ENCODE data around the gene MUC6.

MUC6 gene

GRCh38 chr11:1037506-1038055, 1.1 kb upstream of the MUC6 start:
- no peak for TF ChIP-seq PRDM2 (tag by site-specific recombination; IDR thresholded peaks at IDR 0.05; ENCODE audit: borderline replicate concordance)
- no peak for TF ChIP-seq ZNF16 (tag by site-specific recombination; IDR thresholded peaks at IDR 0.05; ENCODE audit: low read depth)
- no peak for TF ChIP-seq BCL11A (tag by site-specific recombination; IDR thresholded peaks at IDR 0.05; ENCODE audit: low read depth)
- no peak for TF ChIP-seq ZNF621 (tag by site-specific recombination; IDR thresholded peaks at IDR 0.05)
- Histone ChIP-seq H3K4me3 (ENCODE audit: low read depth, low read length) (no peak overlapping the region), H3K9me3 (ENCODE audit: control insufficient read depth, insufficient read depth, low read depth, low read length) (no peaks in the 10 kb centered on the region), H3K27ac (ENCODE audit: extremely low read depth, low read depth, low read length) (no peak overlapping the region), H3K4me1 (ENCODE audit: control insufficient read depth, insufficient read depth, low read length) (no peaks in the 10 kb centered on the region), H3K36me3 (ENCODE audit: control insufficient read depth in 2 of 2, insufficient read depth in 1 of 2, low read length in 2 of 2) (no peaks in the 10 kb centered on the region)
- ChIA-PET POLR2A (no interaction called here), CTCF (interaction anchor here (2.3 kb wide), 1 partner anchor 14 kb away, joined by 6 read pairs; no protein-coding TSS in a partner anchor)

GRCh38 chr11:1036931-1037330, 413 bp upstream of the MUC6 start:
- Histone ChIP-seq H3K4me3 (ENCODE audit: low read depth, low read length) (no peak overlapping the region), H3K36me3 (ENCODE audit: control insufficient read depth in 2 of 2, insufficient read depth in 1 of 2, low read length in 2 of 2) (no peaks in the 10 kb centered on the region), H3K9me3 (ENCODE audit: control insufficient read depth, insufficient read depth, low read depth, low read length) (no peaks in the 10 kb centered on the region), H3K27ac (ENCODE audit: extremely low read depth, low read depth, low read length) (no peak overlapping the region), H3K4me1 (ENCODE audit: control insufficient read depth, insufficient read depth, low read length) (no peaks in the 10 kb centered on the region)
- ChIA-PET POLR2A (no interaction called here), CTCF (interaction anchor here (2.3 kb wide), 1 partner anchor 15 kb away, joined by 6 read pairs; no protein-coding TSS in a partner anchor)
- TF ChIP-seq OSR2 (tag by site-specific recombination; IDR thresholded peaks at IDR 0.05) (no peak), ZNF692 (tag by site-specific recombination; IDR thresholded peaks at IDR 0.05) (no peak)

GRCh38 chr11:1035577-1036283, 788 bp downstream of the MUC6 start:
- H3K4me1 ChIP-seq (ENCODE audit: control insufficient read depth, insufficient read depth, low read length), result no peaks in the 10 kb centered on the region
- H3K27ac ChIP-seq (ENCODE audit: extremely low read depth, low read depth, low read length), result no peak overlapping the region
- ChIA-PET POLR2A (no interaction called here), CTCF (no interaction called here)
- no peaks in the 10 kb centered on the region for H3K9me3 ChIP-seq (ENCODE audit: control insufficient read depth, insufficient read depth, low read depth, low read length)
- no peak overlapping the region for H3K4me3 ChIP-seq (ENCODE audit: low read depth, low read length)
- H3K36me3 ChIP-seq (ENCODE audit: control insufficient read depth in 2 of 2, insufficient read depth in 1 of 2, low read length in 2 of 2), result no peaks in the 10 kb centered on the region
- TF ChIP-seq PBX3 (CRISPR knock-in tag; IDR thresholded peaks at IDR 0.05), result no peak
- TF ChIP-seq KLF1 (tag by site-specific recombination; IDR thresholded peaks at IDR 0.05), result no peak
- no peak for TF ChIP-seq ZNF2 (tag by site-specific recombination; IDR thresholded peaks at IDR 0.05)
- no peak for TF ChIP-seq MZF1 (tag by site-specific recombination; IDR thresholded peaks at IDR 0.05; ENCODE audit: borderline replicate concordance)
- TF ChIP-seq ZNF626 (tag by site-specific recombination; IDR thresholded peaks at IDR 0.05), result no peak
- TF ChIP-seq ZNF311 (tag by site-specific recombination; IDR thresholded peaks at IDR 0.05; ENCODE audit: borderline replicate concordance), result no peak
- TF ChIP-seq YY2 (tag by site-specific recombination; IDR thresholded peaks at IDR 0.05), result no peak
- TF ChIP-seq PRDM2 (tag by site-specific recombination; IDR thresholded peaks at IDR 0.05; ENCODE audit: borderline replicate concordance), result no peak
